Measurements from ENCODE around the gene MYO1G. TPM values are rescaled to one million over a fixed set of nuclear protein-coding genes. Genes with fewer than 3 reads are reported as not detected.

Gene MYO1G
- total RNA-seq, 1 experiment from 2014 or later = 62.4 TPM

- peaks cover 38% of the 10 kb centered on the region for H3K36me3 ChIP-seq (ENCODE audit: insufficient read depth, low read length)
- H3K9me2 ChIP-seq (replicated peaks; ENCODE audit: insufficient read depth, low read length) = no peaks in the 10 kb centered on the region
- no peak overlapping the region for H3K4me2 ChIP-seq (ENCODE audit: low read depth, low read length, poor library complexity, severe bottlenecking)
- no peak overlapping the region for H3K27ac ChIP-seq (ENCODE audit: low read length)
- no peaks in the 10 kb centered on the region for H3K9me3 ChIP-seq (ENCODE audit: low read length)
- H3K27me3 ChIP-seq (ENCODE audit: low read length) = no peaks in the 10 kb centered on the region
- peaks cover 38% of the 10 kb centered on the region for H3K79me2 ChIP-seq (ENCODE audit: low read length)
- H3K4me1 ChIP-seq (ENCODE audit: low read length) = peaks cover 46% of the 10 kb centered on the region
- no peak overlapping the region for H2AFZ ChIP-seq (ENCODE audit: low read length)
- H3K4me3 ChIP-seq (ENCODE audit: low read length) = no peak overlapping the region
- no peak for DNase-seq
- H3K9ac ChIP-seq (ENCODE audit: low read length) = no peak overlapping the region
- no peaks in the 10 kb centered on the region for H4K20me1 ChIP-seq (ENCODE audit: insufficient read depth, low read depth, low read length)
These were observed 3.3 kb downstream of the MYO1G start for GRCh38 chr7:44975331-44976039.

DNA sequence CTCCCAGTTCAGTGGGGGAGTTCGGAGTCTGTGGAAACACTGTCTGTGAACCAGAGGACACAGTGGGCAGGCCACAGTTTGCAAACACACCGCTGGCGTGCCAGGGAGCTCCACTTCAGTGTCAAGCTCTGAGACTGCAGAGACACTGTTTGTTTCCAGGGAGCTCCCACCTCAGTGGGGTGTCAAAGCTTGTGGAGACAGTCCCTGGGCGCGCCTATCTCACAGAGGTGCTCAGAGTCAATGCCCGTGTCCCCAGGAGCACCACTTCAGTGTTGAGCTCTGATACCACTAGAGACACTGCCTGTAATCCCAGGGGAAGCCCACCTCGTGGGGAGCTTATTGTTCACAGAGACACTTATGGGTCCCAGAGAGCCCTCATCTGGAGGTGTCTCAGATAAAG, 4.3 kb downstream of the MYO1G start:
- Histone ChIP-seq H4K20me1 (ENCODE audit: insufficient read depth, low read depth, low read length) (no peaks in the 10 kb centered on the region), H3K36me3 (ENCODE audit: insufficient read depth, low read length) (peaks cover 39% of the 10 kb centered on the region), H2AFZ (ENCODE audit: low read length) (no peak overlapping the region), H3K9me3 (ENCODE audit: low read length) (no peaks in the 10 kb centered on the region), H3K4me3 (ENCODE audit: low read length) (no peak overlapping the region), H3K27ac (ENCODE audit: low read length) (no peak overlapping the region; the same call in 1 of the 2 replicates), H3K4me1 (ENCODE audit: low read length) (peaks cover 37% of the 10 kb centered on the region), H3K4me2 (ENCODE audit: low read depth, low read length, poor library complexity, severe bottlenecking) (no peak overlapping the region), H3K9me2 (replicated peaks; ENCODE audit: insufficient read depth, low read length) (no peaks in the 10 kb centered on the region), H3K9ac (ENCODE audit: low read length) (no peak overlapping the region), H3K27me3 (ENCODE audit: low read length) (no peaks in the 10 kb centered on the region), H3K79me2 (ENCODE audit: low read length) (peaks cover 38% of the 10 kb centered on the region)
- no peak for DNase-seq

- H3K9ac ChIP-seq (ENCODE audit: low read length) = no peak overlapping the region
- no peaks in the 10 kb centered on the region for H3K9me3 ChIP-seq (ENCODE audit: low read length)
- peak; percentile 75 for DNase-seq
These were observed 5.0 kb downstream of the MYO1G start for GRCh38 chr7:44973610-44974401.

DNA sequence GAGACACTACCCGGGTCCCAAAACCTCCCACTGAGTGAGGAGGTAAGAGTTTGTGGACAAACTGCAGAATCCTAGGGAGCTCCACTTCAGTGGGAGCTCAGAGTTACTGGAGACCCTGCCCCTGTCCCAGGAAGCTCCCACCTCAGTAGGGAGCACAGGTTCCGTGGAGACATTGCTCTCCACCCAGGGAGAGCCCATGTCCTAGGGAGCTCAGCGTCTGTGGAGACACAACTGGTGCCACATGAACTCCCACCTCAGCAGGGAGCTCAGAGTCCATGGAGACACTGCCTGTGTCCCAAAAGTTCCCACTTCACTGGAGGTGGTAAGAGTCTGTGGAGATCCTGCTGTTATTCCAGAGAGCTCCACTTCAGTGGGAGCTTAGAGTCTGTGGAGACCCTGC, 6.3 kb downstream of the MYO1G start:
- no peak overlapping the region for H3K4me2 ChIP-seq (ENCODE audit: low read depth, low read length, poor library complexity, severe bottlenecking)
- no peaks in the 10 kb centered on the region for H3K27me3 ChIP-seq (ENCODE audit: low read length)
- DNase-seq = no peak
- peaks cover 42% of the 10 kb centered on the region for H3K36me3 ChIP-seq (ENCODE audit: insufficient read depth, low read length)
- no peak overlapping the region for H2AFZ ChIP-seq (ENCODE audit: low read length)
- peaks cover 17% of the 10 kb centered on the region for H3K4me1 ChIP-seq (ENCODE audit: low read length)
- H3K9ac ChIP-seq (ENCODE audit: low read length) = no peak overlapping the region
- H3K27ac ChIP-seq (ENCODE audit: low read length) = no peak overlapping the region
- no peaks in the 10 kb centered on the region; the same call in 1 of the 2 replicates for H4K20me1 ChIP-seq (ENCODE audit: insufficient read depth, low read depth, low read length)
- no peaks in the 10 kb centered on the region for H3K9me3 ChIP-seq (ENCODE audit: low read length)
- peaks cover 24% of the 10 kb centered on the region for H3K79me2 ChIP-seq (ENCODE audit: low read length)
- H3K9me2 ChIP-seq (replicated peaks; ENCODE audit: insufficient read depth, low read length) = no peaks in the 10 kb centered on the region
- H3K4me3 ChIP-seq (ENCODE audit: low read length) = no peak overlapping the region

More at GRCh38 chr7:44973610-44974401, 5.0 kb downstream of the MYO1G start:
- Histone ChIP-seq H4K20me1 (ENCODE audit: insufficient read depth, low read depth, low read length) (no peaks in the 10 kb centered on the region), H2AFZ (ENCODE audit: low read length) (no peak overlapping the region), H3K4me1 (ENCODE audit: low read length) (peaks cover 29% of the 10 kb centered on the region), H3K4me2 (ENCODE audit: low read depth, low read length, poor library complexity, severe bottlenecking) (no peak overlapping the region), H3K27ac (ENCODE audit: low read length) (no peak overlapping the region; the same call in 1 of the 2 replicates), H3K79me2 (ENCODE audit: low read length) (peaks cover 37% of the 10 kb centered on the region), H3K27me3 (ENCODE audit: low read length) (no peaks in the 10 kb centered on the region), H3K4me3 (ENCODE audit: low read length) (no peak overlapping the region), H3K36me3 (ENCODE audit: insufficient read depth, low read length) (peaks cover 42% of the 10 kb centered on the region), H3K9me2 (replicated peaks; ENCODE audit: insufficient read depth, low read length) (no peaks in the 10 kb centered on the region)

GRCh38 chr7:44971902-44972441, 6.8 kb downstream of the MYO1G start:
- DNase-seq = no peak
- H4K20me1 ChIP-seq (ENCODE audit: insufficient read depth, low read depth, low read length) = no peaks in the 10 kb centered on the region; the same call in 1 of the 2 replicates
- no peaks in the 10 kb centered on the region for H3K9me3 ChIP-seq (ENCODE audit: low read length)
- H3K9me2 ChIP-seq (replicated peaks; ENCODE audit: insufficient read depth, low read length) = no peaks in the 10 kb centered on the region
- no peak overlapping the region for H3K4me3 ChIP-seq (ENCODE audit: low read length)
- no peaks in the 10 kb centered on the region for H3K27me3 ChIP-seq (ENCODE audit: low read length)
- H3K4me1 ChIP-seq (ENCODE audit: low read length) = peaks cover 11% of the 10 kb centered on the region
- peaks cover 44% of the 10 kb centered on the region for H3K36me3 ChIP-seq (ENCODE audit: insufficient read depth, low read length)
- H2AFZ ChIP-seq (ENCODE audit: low read length) = no peak overlapping the region
- H3K79me2 ChIP-seq (ENCODE audit: low read length) = peaks cover 20% of the 10 kb centered on the region
- H3K27ac ChIP-seq (ENCODE audit: low read length) = no peak overlapping the region
- no peak overlapping the region for H3K9ac ChIP-seq (ENCODE audit: low read length)
- H3K4me2 ChIP-seq (ENCODE audit: low read depth, low read length, poor library complexity, severe bottlenecking) = no peak overlapping the region

GRCh38 chr7:44971188-44971901, 7.5 kb downstream of the MYO1G start:
- no peak overlapping the region for H3K4me2 ChIP-seq (ENCODE audit: low read depth, low read length, poor library complexity, severe bottlenecking)
- H3K79me2 ChIP-seq (ENCODE audit: low read length) = peaks cover 14% of the 10 kb centered on the region
- H3K4me1 ChIP-seq (ENCODE audit: low read length) = peaks cover 5% of the 10 kb centered on the region
- no peaks in the 10 kb centered on the region for H3K9me2 ChIP-seq (replicated peaks; ENCODE audit: insufficient read depth, low read length)
- H3K27me3 ChIP-seq (ENCODE audit: low read length) = no peaks in the 10 kb centered on the region
- H3K4me3 ChIP-seq (ENCODE audit: low read length) = no peak overlapping the region
- no peak overlapping the region for H2AFZ ChIP-seq (ENCODE audit: low read length)
- no peaks in the 10 kb centered on the region for H3K9me3 ChIP-seq (ENCODE audit: low read length)
- no peak for DNase-seq
- no peaks in the 10 kb centered on the region; the same call in 1 of the 2 replicates for H4K20me1 ChIP-seq (ENCODE audit: insufficient read depth, low read depth, low read length)
- H3K9ac ChIP-seq (ENCODE audit: low read length) = no peak overlapping the region
- H3K27ac ChIP-seq (ENCODE audit: low read length) = no peak overlapping the region
- peaks cover 38% of the 10 kb centered on the region for H3K36me3 ChIP-seq (ENCODE audit: insufficient read depth, low read length)

DNA sequence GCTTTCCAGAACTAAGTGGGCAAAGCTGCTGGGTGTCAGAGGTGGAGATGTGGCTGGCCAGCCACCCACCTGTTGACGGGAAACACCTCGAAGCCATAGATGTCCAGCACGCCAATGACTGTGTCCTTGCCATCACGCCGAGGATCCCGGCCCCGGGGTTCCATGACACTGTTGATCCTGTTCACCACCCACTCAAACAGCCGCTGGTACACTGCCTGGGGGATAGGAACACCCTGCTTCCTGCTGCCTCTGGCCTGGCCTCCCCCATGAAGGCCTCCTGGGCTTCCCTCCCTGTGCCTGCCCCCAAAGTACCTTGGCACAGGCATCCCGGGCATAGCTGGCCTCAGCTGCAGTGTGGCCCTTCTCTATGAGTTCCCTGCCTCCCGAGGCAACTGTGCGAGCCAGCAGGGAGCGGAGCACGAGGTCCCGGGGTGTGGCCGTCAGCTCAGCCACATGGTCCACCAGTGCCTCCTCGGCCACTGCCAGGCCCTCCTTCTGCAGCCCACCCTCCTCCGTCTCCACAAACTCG, 8.2 kb downstream of the MYO1G start:
- no peak overlapping the region for H3K4me2 ChIP-seq (ENCODE audit: low read depth, low read length, poor library complexity, severe bottlenecking)
- H4K20me1 ChIP-seq (ENCODE audit: insufficient read depth, low read depth, low read length) = no peaks in the 10 kb centered on the region; the same call in 1 of the 2 replicates
- H3K9me3 ChIP-seq (ENCODE audit: low read length) = no peaks in the 10 kb centered on the region
- no peak overlapping the region for H3K27ac ChIP-seq (ENCODE audit: low read length)
- no peak overlapping the region for H3K4me3 ChIP-seq (ENCODE audit: low read length)
- H3K27me3 ChIP-seq (ENCODE audit: low read length) = no peaks in the 10 kb centered on the region
- H3K9me2 ChIP-seq (replicated peaks; ENCODE audit: insufficient read depth, low read length) = no peaks in the 10 kb centered on the region
- no peaks in the 10 kb centered on the region for H3K4me1 ChIP-seq (ENCODE audit: low read length)
- 0 out of 2 replicates have a peak, but pooled peaks cover 7% of the 10 kb centered on the region for H3K79me2 ChIP-seq (ENCODE audit: low read length)
- no peak overlapping the region for H2AFZ ChIP-seq (ENCODE audit: low read length)
- H3K9ac ChIP-seq (ENCODE audit: low read length) = no peak overlapping the region
- DNase-seq = no peak
- H3K36me3 ChIP-seq (ENCODE audit: insufficient read depth, low read length) = peaks cover 31% of the 10 kb centered on the region
